ENCODE data around the gene METAP1D. TPM values are rescaled to one million over a fixed set of nuclear protein-coding genes. Genes with fewer than 3 reads are reported as not detected.

The METAP1D gene
- total RNA-seq, 1 donor from 2014 or later: 10.4 TPM

GRCh38 chr2:172103471-172104272, 103.9 kb downstream of the METAP1D start:
- DNase-seq (ENCODE audit: extremely low spot score, unreplicated experiment): peak; percentile 89
- peak overlapping the region; percentile 30 for H3K27ac Mint-ChIP-seq
- H3K4me1 Mint-ChIP-seq (ENCODE audit: unreplicated experiment): peaks cover 9% of the 10 kb centered on the region

GRCh38 chr2:172105471-172106107, 105.8 kb downstream of the METAP1D start:
- no peak for TF ChIP-seq CTCF (conservative IDR thresholded peaks at IDR 0.05)
- H3K27me3 Mint-ChIP-seq: peaks cover 87% of the 10 kb centered on the region
- H3K27ac Mint-ChIP-seq: no peak overlapping the region
- peaks cover 8% of the 10 kb centered on the region for H3K4me1 Mint-ChIP-seq (ENCODE audit: unreplicated experiment)
- no peak for DNase-seq (ENCODE audit: extremely low spot score, unreplicated experiment)
- H3K4me3 Mint-ChIP-seq: peak overlapping the region; percentile 69
- no peaks in the 10 kb centered on the region for H3K36me3 Mint-ChIP-seq
- H3K9me3 Mint-ChIP-seq: no peaks in the 10 kb centered on the region

More at GRCh38 chr2:172103471-172104272, 103.9 kb downstream of the METAP1D start:
- peak; percentile 97 for TF ChIP-seq CTCF (conservative IDR thresholded peaks at IDR 0.05)
- Mint-ChIP-seq H3K27me3 (peaks cover 85% of the 10 kb centered on the region), H3K4me3 (peak overlapping the region; percentile 88), H3K9me3 (no peaks in the 10 kb centered on the region), H3K36me3 (peaks cover 1% of the 10 kb centered on the region)

- H3K4me3 Mint-ChIP-seq: peak overlapping the region; percentile 69
- no peaks in the 10 kb centered on the region for H3K9me3 Mint-ChIP-seq
- H3K27me3 Mint-ChIP-seq: peaks cover 80% of the 10 kb centered on the region
- H3K27ac Mint-ChIP-seq: no peak overlapping the region
- peaks cover 8% of the 10 kb centered on the region for H3K4me1 Mint-ChIP-seq (ENCODE audit: unreplicated experiment)
- no peak for DNase-seq (ENCODE audit: extremely low spot score, unreplicated experiment)
- TF ChIP-seq CTCF (conservative IDR thresholded peaks at IDR 0.05): peak; percentile 70
- H3K36me3 Mint-ChIP-seq: no peaks in the 10 kb centered on the region
Observed at GRCh38 chr2:172106108-172106961, 106.6 kb downstream of the METAP1D start.

- Mint-ChIP-seq H3K27me3 (peaks cover 70% of the 10 kb centered on the region), H3K4me1 (ENCODE audit: unreplicated experiment) (peaks cover 8% of the 10 kb centered on the region), H3K9me3 (no peaks in the 10 kb centered on the region), H3K36me3 (no peaks in the 10 kb centered on the region), H3K4me3 (no peak overlapping the region), H3K27ac (no peak overlapping the region)
- DNase-seq (ENCODE audit: extremely low spot score, unreplicated experiment): no peak
- TF ChIP-seq CTCF (conservative IDR thresholded peaks at IDR 0.05): no peak
Observed at GRCh38 chr2:172107690-172108586, 108.2 kb downstream of the METAP1D start.

- Mint-ChIP-seq H3K36me3 (no peaks in the 10 kb centered on the region), H3K4me3 (no peak overlapping the region), H3K4me1 (ENCODE audit: unreplicated experiment) (peaks cover 7% of the 10 kb centered on the region), H3K27ac (no peak overlapping the region), H3K27me3 (peaks cover 64% of the 10 kb centered on the region), H3K9me3 (no peaks in the 10 kb centered on the region)
- no peak for TF ChIP-seq CTCF (conservative IDR thresholded peaks at IDR 0.05)
- DNase-seq (ENCODE audit: extremely low spot score, unreplicated experiment): no peak
Observed at GRCh38 chr2:172108587-172108930, 108.8 kb downstream of the METAP1D start.
